GM23248 (cell line): ENCODE results near the gene KIF1A. TPM values are rescaled to one million over a fixed set of nuclear protein-coding genes. Genes with fewer than 3 reads are reported as not detected.
"Not testable (repeated sequence)": the region's sequence is repeated elsewhere in the genome, so short reads cannot be mapped to it uniquely, and the experiment has no call there.

Experiments
- DNase-seq: peaks from one replicate; pipeline ENCODE4 v3.0.0-alpha.2; 2015
- H2AFZ ChIP-seq: fragments of 200-600 bp; sonication (generic); 2 replicates; pipeline ENCODE4 v1.6.1; 2016; ENCODE audit warnings: antibody characterized with exemption
- H3F3A ChIP-seq: fragments of 200-600 bp; sonication (generic); 2 replicates; pipeline ENCODE4 v1.6.1; 2016; ENCODE audit warnings: mild to moderate bottlenecking, antibody characterized with exemption, mixed run types; ENCODE audit not compliant: insufficient read depth
- H3K27ac ChIP-seq: fragments of 200-600 bp; sonication (generic); 2 replicates; pipeline ENCODE4 v1.5.1; 2016; ENCODE audit warnings: mild to moderate bottlenecking
- H3K27me3 ChIP-seq: fragments of 200-600 bp; sonication (generic); replicated peaks from 2 replicates; pipeline ENCODE4 v1.6.1; 2016; ENCODE audit warnings: mild to moderate bottlenecking; ENCODE audit not compliant: insufficient read depth
- H3K36me3 ChIP-seq: fragments of 200-600 bp; sonication (generic); 2 replicates; pipeline ENCODE4 v1.6.1; 2016; ENCODE audit warnings: low read depth, mild to moderate bottlenecking
- H3K4me1 ChIP-seq: fragments of 200-600 bp; sonication (generic); 2 replicates; pipeline ENCODE4 v1.6.1; 2016; ENCODE audit warnings: mild to moderate bottlenecking; ENCODE audit not compliant: insufficient read depth
- H3K4me2 ChIP-seq: fragments of 200-600 bp; sonication (generic); one replicate; pipeline ENCODE4 v1.6.1; 2016; ENCODE audit warnings: mild to moderate bottlenecking; ENCODE audit not compliant: unreplicated experiment
- H3K4me3 ChIP-seq: fragments of 200-600 bp; sonication (generic); 2 replicates; pipeline ENCODE4 v1.5.1; 2016; ENCODE audit warnings: mild to moderate bottlenecking
- H3K79me2 ChIP-seq: fragments of 200-600 bp; sonication (generic); 2 replicates; pipeline ENCODE4 v1.6.1; 2016; ENCODE audit warnings: mild to moderate bottlenecking; ENCODE audit not compliant: insufficient read depth
- H3K9ac ChIP-seq: fragments of 200-600 bp; sonication (generic); 2 replicates; pipeline ENCODE4 v1.6.1; 2016; ENCODE audit warnings: mild to moderate bottlenecking
- H3K9me2 ChIP-seq: fragments of 200-600 bp; sonication (generic); 2 replicates; pipeline ENCODE4 v1.6.1; 2016; ENCODE audit warnings: mixed run types, mild to moderate bottlenecking, moderate library complexity; ENCODE audit not compliant: insufficient read depth
- H3K9me3 ChIP-seq: fragments of 200-600 bp; sonication (generic); one replicate; pipeline ENCODE4 v1.6.1; 2017; ENCODE audit warnings: low read depth
- H4K20me1 ChIP-seq: fragments of 200-600 bp; sonication (generic); 2 replicates; pipeline ENCODE4 v1.6.0; 2016; ENCODE audit not compliant: insufficient read depth
- EZH2 ChIP-seq: fragments of 200-600 bp; sonication (generic); IDR thresholded peaks from 2 replicates; pipeline ENCODE4 v1.6.1; 2018; ENCODE audit warnings: antibody characterized with exemption, mild to moderate bottlenecking; ENCODE audit not compliant: insufficient read depth, poor library complexity, severe bottlenecking
- EZH2phosphoT487 ChIP-seq: fragments of 200-600 bp; sonication (generic); IDR thresholded peaks from 2 replicates; pipeline ENCODE4 v1.6.1; 2018; ENCODE audit warnings: antibody characterized with exemption, moderate library complexity, mild to moderate bottlenecking, low read depth; ENCODE audit not compliant: insufficient read depth
- WGBS, 2 experiments: methylation state at CpG; one replicate each; pipeline ENCODE4 v1.1.6; 2015 to 2017; ENCODE audit warnings: low lambda C conversion rate in 2 of 2, low coverage in 1 of 2; ENCODE audit errors: missing lambda C conversion rate in 2 of 2; 5-methylcytosine and 5-hydroxymethylcytosine counted together
- in situ Hi-C: fragments of 300-500 bp; cut with MboI; formaldehyde crosslinking; loops from 2 replicates; pipeline ENCODE4 v1.15.0; 2020
- polyA plus RNA-seq: library from polyadenylated mRNA; unstranded; fragments of >200 nt; fragmentation: Nextera tagmentation; extraction: Ambion mirVana; gene quantifications from 2 replicates; pipeline ENCODE4 v1.2.1, GENCODE V29; 2016
- total RNA-seq: library from RNA; depleted of rRNA; stranded (reverse); fragments of >200 nt; shearing (Covaris generic); gene quantifications from 2 replicates; pipeline ENCODE4 v1.2.3, GENCODE V29; 2014

KIF1A gene
- total and polyA plus RNA-seq, 2 experiments from 2014 or later = under 0.01 to 0.05 TPM

DNA sequence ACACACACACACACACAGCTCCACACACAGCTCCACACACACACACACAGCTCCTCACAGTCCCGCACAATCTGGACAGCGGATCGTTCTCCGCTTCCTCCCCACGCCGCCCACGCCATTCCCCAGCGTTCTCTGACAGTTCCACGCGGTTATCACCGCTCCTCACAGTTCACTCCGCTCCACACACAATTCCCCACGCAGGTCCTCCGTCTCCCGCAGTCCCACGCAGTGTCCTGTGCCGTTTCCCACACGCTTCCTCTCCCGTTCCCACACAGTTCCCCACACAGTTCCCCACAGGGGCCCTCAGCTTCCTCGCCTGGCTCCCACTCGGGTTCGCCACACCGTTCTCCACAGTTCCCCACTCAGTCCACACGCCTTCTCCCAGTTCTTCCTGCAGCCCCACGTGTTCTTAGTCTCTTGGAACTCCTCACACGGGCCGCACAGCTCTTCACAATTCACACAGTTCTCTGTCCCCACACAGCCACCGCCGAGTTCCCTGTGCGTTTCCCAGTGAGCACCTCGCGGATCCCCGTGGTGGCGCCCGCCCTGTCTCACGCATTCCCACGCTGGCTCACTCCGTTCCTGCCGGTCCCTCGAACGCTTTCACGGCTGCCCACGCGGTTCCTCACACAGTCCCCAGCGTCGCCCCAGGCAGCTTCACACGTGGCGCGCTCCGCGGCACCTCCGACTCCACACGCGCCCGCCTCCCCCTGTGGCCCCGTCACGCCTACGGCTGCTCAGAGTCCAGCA, 38.4 kb downstream of the KIF1A start:
- 78 to 80% methylated on average over 50 to 58 of the region's 58 CpGs for WGBS, 2 experiments
- Histone ChIP-seq H3K4me1 (no peaks in the 10 kb centered on the region), H3K27me3 (peaks cover 16% of the 10 kb centered on the region), H3K9me3 (no peaks in the 10 kb centered on the region), H4K20me1 (no peaks in the 10 kb centered on the region), H3K79me2 (no peaks in the 10 kb centered on the region), H2AFZ (no peak overlapping the region), H3K9me2 (no peaks in the 10 kb centered on the region), H3F3A (no peaks in the 10 kb centered on the region), H3K27ac (no peak overlapping the region), H3K36me3 (no peaks in the 10 kb centered on the region), H3K4me2 (no peak overlapping the region), H3K9ac (no peak overlapping the region), H3K4me3 (no peak overlapping the region)
- no peak for TF ChIP-seq EZH2phosphoT487
- no peak for TF ChIP-seq EZH2
- in situ Hi-C loops = no loop called here
- no peak for DNase-seq

DNA sequence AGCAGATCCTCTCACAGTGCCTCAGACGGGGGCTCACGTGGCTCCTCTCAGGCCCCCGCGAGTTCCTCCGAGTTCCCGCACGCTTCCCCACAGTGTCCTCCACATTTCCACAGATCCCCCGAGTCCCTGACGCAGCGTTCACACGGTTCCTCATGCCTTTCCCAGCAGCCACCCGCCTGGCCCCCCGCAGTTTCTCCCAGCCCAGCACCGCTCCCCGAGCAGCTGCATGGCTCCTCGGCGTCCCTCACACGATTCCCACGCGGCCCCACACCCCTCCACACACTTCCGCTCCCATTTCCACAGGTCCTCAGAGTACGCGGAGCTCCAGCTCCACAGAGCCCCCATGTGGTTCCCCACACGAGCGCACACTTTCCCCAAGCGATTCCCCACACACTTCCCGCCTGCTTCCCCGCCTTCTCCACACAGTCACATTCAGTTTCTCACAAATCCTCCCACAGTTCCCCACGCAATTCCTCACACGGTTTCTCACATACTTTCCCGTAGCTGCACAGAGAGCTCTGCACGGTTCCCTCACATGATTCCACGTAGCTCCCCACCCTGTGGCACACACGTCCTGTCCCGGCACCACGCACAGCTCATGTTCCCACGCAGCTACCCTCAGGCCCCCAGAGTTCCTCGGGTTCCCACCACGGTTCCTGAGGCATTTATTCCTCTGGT, 39.9 kb downstream of the KIF1A start:
- H3K9me3 ChIP-seq = no peaks in the 10 kb centered on the region
- H3K9ac ChIP-seq = no peak overlapping the region
- in situ Hi-C loops = no loop called here
- TF ChIP-seq EZH2phosphoT487 = no peak
- TF ChIP-seq EZH2 = no peak
- no peaks in the 10 kb centered on the region for H4K20me1 ChIP-seq
- peak; percentile 34 for DNase-seq
- no peak overlapping the region for H3K27ac ChIP-seq
- H3K4me2 ChIP-seq = no peak overlapping the region
- H2AFZ ChIP-seq = no peak overlapping the region
- no peaks in the 10 kb centered on the region for H3K9me2 ChIP-seq
- WGBS, 2 experiments = 18 to 23% methylated on average over 33 to 39 of the region's 39 CpGs
- H3K4me1 ChIP-seq = no peaks in the 10 kb centered on the region
- H3F3A ChIP-seq = no peaks in the 10 kb centered on the region
- H3K4me3 ChIP-seq = no peak overlapping the region
- no peaks in the 10 kb centered on the region for H3K36me3 ChIP-seq
- peaks cover 16% of the 10 kb centered on the region for H3K27me3 ChIP-seq
- H3K79me2 ChIP-seq = no peaks in the 10 kb centered on the region

GRCh38 chr2:240779250-240779832, 40.7 kb downstream of the KIF1A start:
- peaks cover 16% of the 10 kb centered on the region for H3K27me3 ChIP-seq
- WGBS, 2 experiments = 45 to 68% methylated on average over 6 of the region's 6 CpGs

GRCh38 chr2:240778426-240778825, 41.6 kb downstream of the KIF1A start:
- no peaks in the 10 kb centered on the region for H3K36me3 ChIP-seq
- H3F3A ChIP-seq = no peaks in the 10 kb centered on the region
- H3K27me3 ChIP-seq = peaks cover 16% of the 10 kb centered on the region

More at GRCh38 chr2:240779250-240779832, 40.7 kb downstream of the KIF1A start:
- in situ Hi-C loops, DNase-seq, H3F3A ChIP-seq, H3K9me3 ChIP-seq, H3K4me2 ChIP-seq, H3K4me1 ChIP-seq, H3K9me2 ChIP-seq, H3K4me3 ChIP-seq, H3K36me3 ChIP-seq, H3K27ac ChIP-seq, H3K79me2 ChIP-seq, H3K9ac ChIP-seq, H4K20me1 ChIP-seq, H2AFZ ChIP-seq: not testable (repeated sequence)

More at GRCh38 chr2:240778426-240778825, 41.6 kb downstream of the KIF1A start:
- no peaks in the 10 kb centered on the region for H3K4me1 ChIP-seq
- H3K79me2 ChIP-seq = no peaks in the 10 kb centered on the region
- in situ Hi-C loops = no loop called here
- WGBS, 2 experiments = 24 to 28% methylated on average over 16 to 26 of the region's 26 CpGs
- TF ChIP-seq EZH2 (no peak), EZH2phosphoT487 (no peak)
- DNase-seq = no peak
- H4K20me1 ChIP-seq = no peaks in the 10 kb centered on the region
- H3K9me3 ChIP-seq = no peaks in the 10 kb centered on the region
- no peak overlapping the region for H3K27ac ChIP-seq
- no peaks in the 10 kb centered on the region for H3K9me2 ChIP-seq
- no peak overlapping the region for H2AFZ ChIP-seq
- H3K4me2 ChIP-seq = no peak overlapping the region
- no peak overlapping the region for H3K9ac ChIP-seq
- H3K4me3 ChIP-seq = no peak overlapping the region
